DND-41 (cell line): ENCODE data around the gene ATP9B.

Experiments
- ATAC-seq: fragments of 200-7000 bp; cut with Tn5 transposase; 3 replicates; pipeline ENCODE4 v1.9.1; 2021; ENCODE audit warnings: low read depth; ENCODE audit not compliant: insufficient read depth
- DNase-seq: peaks from one replicate; pipeline ENCODE4 v3.0.0-alpha.2; 2020
- H2AFZ ChIP-seq: 2 replicates; pipeline ENCODE4 v1.6.0; 2012; ENCODE audit warnings: low read depth, low read length
- H3K27ac ChIP-seq: 2 replicates; pipeline ENCODE4 v1.5.1; 2012; ENCODE audit warnings: low read length, inconsistent platforms
- H3K27me3 ChIP-seq: fragments of 200-600 bp; sonication (generic); 2 replicates; pipeline ENCODE4 v1.6.0; 2012; ENCODE audit warnings: low read length, mild to moderate bottlenecking, inconsistent platforms; ENCODE audit not compliant: insufficient read depth, poor library complexity
- H3K36me3 ChIP-seq: 2 replicates; pipeline ENCODE4 v1.5.1; 2012; ENCODE audit warnings: low read length, inconsistent platforms; ENCODE audit not compliant: insufficient read depth
- H3K4me1 ChIP-seq: 2 replicates; pipeline ENCODE4 v1.5.1; 2012; ENCODE audit warnings: mild to moderate bottlenecking, low read length; ENCODE audit not compliant: insufficient read depth
- H3K4me2 ChIP-seq: 2 replicates; pipeline ENCODE4 v1.6.0; 2012; ENCODE audit warnings: mild to moderate bottlenecking, moderate library complexity, low read length, inconsistent platforms; ENCODE audit not compliant: insufficient read depth
- H3K4me3 ChIP-seq, 2 experiments: fragments of 200-600 bp in 1 of 2; shearing (Covaris generic) in 1 of 2; 2 replicates each; pipeline ENCODE4 v1.5.1; 2012 to 2016; ENCODE audit warnings: inconsistent platforms in 2 of 2, low read length in 2 of 2, mild to moderate bottlenecking in 2 of 2, low read depth in 1 of 2, moderate library complexity in 1 of 2
- H3K79me2 ChIP-seq: 2 replicates; pipeline ENCODE4 v1.6.0; 2012; ENCODE audit warnings: low read length, inconsistent platforms; ENCODE audit not compliant: insufficient read depth
- H3K9ac ChIP-seq: 2 replicates; pipeline ENCODE4 v1.6.0; 2012; ENCODE audit warnings: low read depth, mild to moderate bottlenecking, inconsistent platforms, low read length, moderate library complexity
- H3K9me3 ChIP-seq: 2 replicates; pipeline ENCODE4 v1.5.1; 2012; ENCODE audit warnings: low read length, moderate library complexity, mild to moderate bottlenecking, inconsistent platforms; ENCODE audit not compliant: insufficient read depth, severe bottlenecking
- H4K20me1 ChIP-seq: 2 replicates; pipeline ENCODE4 v1.6.0; 2012; ENCODE audit warnings: low read length; ENCODE audit not compliant: insufficient read depth
- CTCF ChIP-seq: IDR thresholded peaks from 2 replicates; pipeline ENCODE4 v1.5.1; 2012; ENCODE audit warnings: borderline replicate concordance, low read length, moderate library complexity, mild to moderate bottlenecking; ENCODE audit not compliant: poor library complexity, severe bottlenecking; ENCODE audit errors: extremely low read depth
- EZH2 ChIP-seq: IDR thresholded peaks from 3 replicates; pipeline ENCODE4 v1.6.1; 2012; ENCODE audit warnings: borderline replicate concordance, low read depth, mild to moderate bottlenecking, moderate library complexity, low read length, inconsistent platforms; ENCODE audit not compliant: severe bottlenecking

The ATP9B gene

DNA sequence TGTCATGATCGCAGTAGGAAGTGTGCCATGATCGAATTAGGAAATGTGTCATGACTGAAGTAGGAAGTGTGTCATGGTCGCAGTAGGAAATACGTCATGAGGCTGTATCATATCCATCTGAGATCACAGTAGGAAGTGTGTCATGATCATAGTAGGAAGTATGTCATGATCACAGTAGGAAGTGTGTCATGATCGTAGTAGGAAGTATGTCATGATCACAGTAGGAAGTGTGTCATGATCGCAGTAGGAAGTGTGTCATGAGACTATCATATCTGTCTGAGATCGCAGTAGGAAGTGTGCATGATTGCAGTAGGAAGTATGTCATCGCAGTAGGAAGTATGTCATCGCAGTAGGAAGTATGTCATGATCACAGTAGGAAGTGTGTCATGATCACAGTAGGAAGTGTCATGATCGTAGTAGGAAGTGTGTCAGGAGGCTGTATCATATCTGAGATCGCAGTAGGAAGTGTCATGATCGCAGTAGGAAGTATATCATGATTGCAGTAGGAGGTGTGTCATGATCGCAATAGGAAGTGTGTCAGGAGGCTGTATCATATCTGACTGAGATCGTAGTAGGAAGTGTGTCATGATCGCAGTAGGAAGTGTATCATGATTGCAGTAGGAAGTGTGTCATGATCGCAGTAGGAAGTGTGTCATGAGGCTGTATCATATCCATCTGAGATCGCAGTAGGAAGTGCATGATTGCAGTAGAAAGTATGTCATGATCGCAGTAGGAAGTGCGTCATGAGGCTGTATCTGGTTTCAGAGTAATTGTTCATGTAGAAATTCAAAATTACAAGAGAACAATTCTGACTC is 270.1 kb downstream of the ATP9B start:
- no peaks in the 10 kb centered on the region for H3K79me2 ChIP-seq
- H2AFZ ChIP-seq: no peak overlapping the region
- no peak overlapping the region for H3K4me3 ChIP-seq
- H3K4me1 ChIP-seq: no peaks in the 10 kb centered on the region
- no peaks in the 10 kb centered on the region for H3K9me3 ChIP-seq
- no peak overlapping the region for H3K27ac ChIP-seq
- H3K4me2 ChIP-seq: no peak overlapping the region
- ATAC-seq: no peak
- DNase-seq: no peak
- no peaks in the 10 kb centered on the region for H3K27me3 ChIP-seq
- H3K9ac ChIP-seq: no peak overlapping the region
- peaks cover 60% of the 10 kb centered on the region for H3K36me3 ChIP-seq
- TF ChIP-seq CTCF: no peak
- TF ChIP-seq EZH2: no peak
- 0 out of 2 replicates have a peak, but pooled peaks cover 6% of the 10 kb centered on the region for H4K20me1 ChIP-seq

- H3K27ac ChIP-seq: no peak overlapping the region
- TF ChIP-seq EZH2 (no peak), CTCF (no peak)
- no peak for ATAC-seq
- H3K9ac ChIP-seq: no peak overlapping the region
- peaks cover 6% of the 10 kb centered on the region for H4K20me1 ChIP-seq
- no peak overlapping the region for H3K4me3 ChIP-seq
- no peak overlapping the region for H3K4me2 ChIP-seq
- no peak for DNase-seq
- H3K27me3 ChIP-seq: no peaks in the 10 kb centered on the region
- H3K36me3 ChIP-seq: peaks cover 71% of the 10 kb centered on the region
- no peaks in the 10 kb centered on the region for H3K9me3 ChIP-seq
- H3K4me1 ChIP-seq: no peaks in the 10 kb centered on the region
- no peaks in the 10 kb centered on the region for H3K79me2 ChIP-seq
- no peak overlapping the region for H2AFZ ChIP-seq
Observed at GRCh38 chr18:79343567-79344207, 274.5 kb downstream of the ATP9B start.

- no peak overlapping the region for H3K27ac ChIP-seq
- ATAC-seq (no peak), DNase-seq (no peak)
- H2AFZ ChIP-seq: no peak overlapping the region
- H3K9me3 ChIP-seq: no peaks in the 10 kb centered on the region
- no peak overlapping the region for H3K9ac ChIP-seq
- no peak overlapping the region for H3K4me3 ChIP-seq
- no peaks in the 10 kb centered on the region for H3K79me2 ChIP-seq
- TF ChIP-seq CTCF (no peak), EZH2 (no peak)
- H3K27me3 ChIP-seq: no peaks in the 10 kb centered on the region
- no peak overlapping the region for H3K4me2 ChIP-seq
- H3K36me3 ChIP-seq: peaks cover 68% of the 10 kb centered on the region
- no peaks in the 10 kb centered on the region for H3K4me1 ChIP-seq
- peaks cover 6% of the 10 kb centered on the region for H4K20me1 ChIP-seq
Observed at GRCh38 chr18:79344208-79344581, 275.0 kb downstream of the ATP9B start.
